Amniotic stem cell (primary cell): Measurements from ENCODE around the gene LDHD.
"Not testable (repeated sequence)": the region's sequence is repeated elsewhere in the genome, so short reads cannot be mapped to it uniquely, and the experiment has no call there.

Source experiments
- DNase-seq: peaks from one replicate; lab custom pipeline; 2025; lab: John Stamatoyannopoulos, UW

LDHD gene

GRCh38 chr16:75116081-75116910 is at the start of gene LDHD:
LDHD (minus strand) TSS chr16:75116780; CDS start chr16:75116720, 60 bp downstream.
- no peak for DNase-seq

DNA sequence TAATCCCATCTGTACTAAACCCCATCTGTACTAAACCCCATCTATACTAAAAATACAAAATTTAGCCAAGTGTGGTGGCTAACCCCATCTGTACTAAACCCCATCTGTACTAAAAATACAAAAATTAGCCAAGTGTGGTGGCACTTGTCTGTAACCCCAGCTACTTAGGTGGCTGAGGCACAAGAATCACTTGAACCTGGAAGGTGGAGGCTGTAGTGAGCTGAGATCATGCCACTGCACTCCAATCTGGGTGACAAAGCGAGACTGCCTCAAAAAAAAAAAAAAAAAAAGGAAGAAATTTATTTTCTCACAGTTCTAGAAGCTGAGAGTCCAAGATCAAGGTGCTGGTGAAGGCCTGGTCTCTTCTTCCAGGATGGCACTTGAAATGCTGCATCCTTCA is 43.8 kb upstream of the LDHD start:
- no peak for DNase-seq

DNA sequence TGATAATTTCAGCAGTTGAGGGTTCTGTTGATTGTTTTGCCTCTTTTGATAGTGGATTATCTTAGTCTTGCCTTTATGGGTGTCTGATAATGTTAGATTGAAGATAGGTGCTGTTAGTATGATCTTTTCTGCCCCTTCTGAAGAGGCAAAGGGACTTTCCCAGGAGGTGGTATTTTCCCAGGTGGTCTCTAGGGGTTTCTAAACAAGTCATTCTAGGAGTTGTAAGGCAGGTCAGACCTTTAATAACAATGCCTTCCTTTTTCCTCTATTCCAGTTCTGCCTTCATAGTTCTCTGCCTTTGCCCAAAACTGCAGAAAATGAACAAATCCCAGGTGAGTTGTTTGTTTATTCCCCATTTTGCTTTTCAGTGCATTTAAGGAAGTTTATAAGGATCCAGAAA is 36.1 kb upstream of the LDHD start:
- no peak for DNase-seq

DNA sequence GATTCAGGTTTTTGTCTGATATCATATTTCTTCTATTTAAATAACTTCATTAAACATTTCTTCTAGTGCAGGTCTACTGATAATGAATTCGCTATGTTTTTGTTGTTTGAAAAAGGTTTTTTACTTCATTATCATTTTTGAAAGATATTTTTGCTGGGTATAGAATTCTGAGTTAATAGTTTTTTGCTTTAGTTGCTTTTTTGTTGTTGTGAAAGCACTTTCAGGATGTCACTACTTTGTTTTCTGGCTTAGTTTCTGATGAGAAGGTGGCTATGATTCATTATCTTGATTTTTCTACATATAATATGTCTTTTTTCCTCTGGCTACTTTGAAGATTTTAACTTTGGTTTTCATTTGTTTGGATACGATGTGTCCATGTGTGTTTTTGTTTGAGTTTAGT is 35.2 kb upstream of the LDHD start:
- DNase-seq, result no peak

GRCh38 chr16:75148311-75149195 is 32.0 kb upstream of the LDHD start, which contains the start of gene ZFP1:
ZFP1 (plus strand) TSS chr16:75148524; CDS start chr16:75152952, 4,428 bp downstream.
- peak; percentile 84 for DNase-seq

DNA sequence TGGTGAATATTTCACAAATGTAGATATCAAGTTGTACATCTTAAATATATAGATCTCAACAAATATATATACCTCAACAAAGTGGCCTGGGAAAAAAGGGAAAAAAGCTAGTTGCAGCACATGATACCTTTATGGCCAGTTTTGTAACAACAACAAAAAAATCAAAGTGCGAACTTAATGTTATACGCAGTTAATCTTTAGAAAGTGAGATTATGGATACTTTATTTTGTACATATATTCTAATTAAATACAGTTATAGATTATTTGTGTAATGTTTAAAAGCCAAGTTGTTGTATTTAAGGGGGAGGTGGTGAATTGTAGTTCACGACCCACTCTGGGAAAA is 31.4 kb upstream of the LDHD start:
- DNase-seq, result no peak

DNA sequence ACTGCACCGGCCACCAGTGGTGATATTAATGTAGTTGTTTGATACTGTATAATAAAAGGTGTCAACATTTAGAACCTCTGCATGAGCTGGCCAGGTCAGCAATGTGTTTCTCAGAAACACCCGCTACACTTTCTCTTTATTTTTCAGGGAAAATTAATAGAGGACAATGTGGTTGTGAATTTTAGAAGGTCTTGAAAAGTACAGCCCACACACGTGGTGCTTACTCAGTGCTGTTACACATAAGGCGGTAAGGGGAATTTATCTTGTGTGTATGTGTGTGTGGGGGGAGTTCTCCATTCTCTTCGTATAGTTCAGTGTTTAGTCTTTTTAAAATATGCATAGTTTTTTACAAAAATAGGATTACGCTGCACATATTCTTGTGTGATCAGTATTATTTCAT is 27.4 kb upstream of the LDHD start:
- DNase-seq, result no peak

GRCh38 chr16:75139498-75139897 is 22.9 kb upstream of the LDHD start:
- DNase-seq, result no peak

DNA sequence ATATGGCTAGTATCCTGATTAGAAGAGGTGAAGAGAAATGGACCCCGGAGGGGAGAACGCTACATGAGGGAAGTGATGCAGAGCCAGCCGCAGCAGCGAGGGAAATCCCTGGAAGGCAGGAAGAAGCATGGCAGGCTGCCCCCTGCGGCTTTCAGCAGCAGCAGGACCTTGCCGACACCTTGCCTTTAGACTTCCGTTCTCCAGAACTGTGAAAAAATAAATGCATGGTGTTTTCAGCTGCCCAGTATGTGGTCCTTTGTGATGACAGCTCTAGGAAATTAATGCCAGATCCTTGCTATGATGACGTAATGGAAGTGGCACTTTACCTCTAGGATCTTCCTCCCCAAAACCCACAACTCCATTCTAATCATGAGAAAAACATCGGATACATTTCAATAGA is 22.1 kb upstream of the LDHD start:
- no peak for DNase-seq

DNA sequence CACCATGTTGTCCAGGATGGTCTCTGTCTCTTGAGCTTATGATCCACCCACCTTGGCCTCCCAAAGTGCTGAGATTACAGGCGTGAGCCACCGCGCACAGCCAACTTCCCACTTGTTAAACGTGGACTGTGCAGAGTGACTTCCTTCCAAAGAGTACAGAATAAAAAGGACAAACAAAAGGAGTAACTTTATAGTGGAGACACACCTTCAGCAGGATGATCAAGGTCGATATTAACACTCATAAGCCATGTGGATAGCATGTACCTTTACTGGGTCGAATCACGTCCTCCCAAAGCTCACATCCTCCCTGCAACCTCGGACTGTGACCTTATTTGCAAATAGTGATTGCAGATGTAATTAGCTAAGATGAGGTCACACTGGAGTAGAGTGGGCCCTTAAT is 21.7 kb upstream of the LDHD start:
- DNase-seq, result no peak

DNA sequence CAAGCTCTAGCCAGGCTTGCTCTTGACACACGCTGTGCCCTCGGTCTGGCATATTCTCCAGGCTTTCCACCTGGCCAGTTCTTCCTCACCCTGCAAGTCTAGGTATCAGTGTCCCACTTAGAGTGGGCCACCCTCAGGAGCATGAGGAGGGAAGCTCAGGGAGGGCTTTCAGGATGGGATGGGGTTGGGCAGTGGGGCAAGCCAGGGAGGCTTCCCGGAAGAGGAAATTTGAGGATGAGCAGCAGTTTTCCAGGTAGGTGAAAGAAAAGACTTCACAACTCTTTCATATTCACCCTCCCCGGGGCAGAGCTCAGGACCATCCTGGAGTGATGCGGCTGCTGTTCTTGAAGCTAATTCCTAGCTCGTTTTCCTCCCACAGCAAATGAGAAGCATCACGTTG is 14.5 kb upstream of the LDHD start:
- no peak for DNase-seq

- no peak for DNase-seq
Observed at GRCh38 chr16:75130150-75130771, 13.7 kb upstream of the LDHD start.

DNA sequence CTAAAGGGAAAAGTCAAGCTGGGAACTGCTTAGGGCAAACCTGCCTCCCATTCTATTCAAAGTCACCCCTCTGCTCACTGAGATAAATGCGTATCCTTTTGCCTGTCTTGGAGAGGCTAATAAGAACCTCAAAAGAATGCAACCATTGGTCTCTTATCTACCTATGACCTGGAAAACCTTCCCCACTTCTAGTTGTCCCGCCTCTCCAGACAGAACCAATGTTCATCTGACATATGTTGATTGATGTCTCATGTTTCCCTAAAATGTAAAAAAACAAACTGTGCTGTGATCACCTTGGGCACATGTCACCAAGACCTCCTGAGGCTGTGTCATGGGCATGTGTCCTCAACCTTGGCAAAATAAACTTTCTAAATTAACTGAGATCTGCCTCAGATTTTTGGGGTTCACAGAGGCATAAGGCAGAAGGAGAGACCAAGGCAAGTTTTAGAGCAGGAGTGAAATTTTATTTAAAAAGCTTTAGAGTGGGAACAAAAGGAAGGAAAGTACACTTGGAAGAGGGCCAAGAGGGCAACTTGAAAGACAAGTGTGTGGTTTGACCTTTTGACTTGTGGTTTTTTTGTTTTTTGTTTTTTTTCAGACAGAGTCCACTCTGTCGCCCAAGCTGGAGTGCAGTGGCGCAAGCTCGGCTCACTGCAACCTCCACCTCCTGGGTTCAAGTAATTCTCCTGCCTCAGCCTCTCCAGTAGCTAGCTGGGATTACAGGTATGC is 13.0 kb upstream of the LDHD start:
- DNase-seq, result not testable (repeated sequence)

- no peak for DNase-seq
Observed at GRCh38 chr16:75127713-75128415, 11.3 kb upstream of the LDHD start.

DNA sequence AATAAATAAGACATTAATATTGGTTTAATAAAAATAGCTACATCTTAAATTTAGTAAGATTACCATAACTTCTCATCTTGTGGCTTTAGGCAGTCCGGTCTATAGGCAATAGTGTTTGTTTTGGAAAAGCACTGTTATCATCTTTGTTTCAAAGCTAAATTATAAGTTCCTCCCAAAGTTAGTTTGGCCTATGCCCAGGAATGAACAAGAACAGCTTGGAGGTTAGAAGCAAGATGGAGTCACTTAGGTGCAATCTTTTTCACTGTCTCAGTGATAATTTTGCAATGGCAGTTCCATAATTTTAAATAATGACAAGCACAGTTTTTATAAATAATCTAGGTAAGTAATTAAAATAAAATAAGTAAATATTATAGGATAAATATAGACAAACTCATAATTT is 6.0 kb upstream of the LDHD start:
- DNase-seq, result no peak

DNA sequence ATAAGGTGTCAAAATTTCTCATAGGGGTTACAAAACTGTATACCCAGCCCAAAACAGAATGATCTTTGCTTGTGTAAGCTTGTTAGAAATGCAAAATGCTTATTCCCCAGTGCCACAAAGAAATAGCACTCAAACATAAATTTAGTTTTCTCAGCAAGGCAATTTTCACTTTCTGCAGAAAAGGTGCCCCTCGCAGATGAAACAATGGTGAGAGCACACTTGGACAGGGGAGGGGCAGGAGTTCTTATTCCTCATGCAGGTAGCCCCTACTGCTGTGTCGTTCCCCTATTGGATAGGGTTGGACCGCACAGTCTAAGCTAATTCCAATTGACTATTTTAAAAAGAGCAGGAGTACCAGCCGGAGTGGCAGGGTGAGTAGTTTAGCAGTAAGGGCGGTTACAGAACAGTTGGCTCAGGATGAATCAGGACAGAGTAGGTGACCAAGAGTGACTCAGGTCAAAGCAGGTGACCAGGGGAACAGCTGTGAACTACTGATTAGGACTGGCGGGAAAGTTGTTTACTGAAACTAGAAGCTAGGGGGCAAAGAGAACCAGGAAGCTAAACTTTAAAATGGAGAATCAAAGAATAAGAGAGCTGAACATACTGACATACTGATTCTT is 5.5 kb upstream of the LDHD start:
- no peak for DNase-seq

DNA sequence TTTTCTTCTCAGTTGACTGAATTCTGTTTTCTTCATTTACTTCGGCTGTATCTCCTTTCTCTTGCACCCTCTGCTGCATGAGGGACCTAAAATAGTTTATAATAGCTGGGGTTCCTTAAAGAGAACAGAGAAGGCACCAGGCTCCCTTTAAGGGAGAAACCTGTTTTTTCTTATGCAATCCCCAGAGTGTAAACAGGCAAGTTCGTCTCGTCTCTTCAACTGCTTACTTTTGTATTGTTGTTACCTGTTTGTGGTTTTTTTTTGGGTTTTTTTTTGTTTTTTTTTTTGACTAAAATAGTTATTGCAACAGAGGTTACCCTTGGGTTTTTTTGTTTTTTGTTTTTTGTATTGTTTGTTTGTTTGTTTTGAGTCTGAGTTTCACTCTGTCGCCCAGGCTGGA is 3.7 kb upstream of the LDHD start:
- DNase-seq, result no peak

DNA sequence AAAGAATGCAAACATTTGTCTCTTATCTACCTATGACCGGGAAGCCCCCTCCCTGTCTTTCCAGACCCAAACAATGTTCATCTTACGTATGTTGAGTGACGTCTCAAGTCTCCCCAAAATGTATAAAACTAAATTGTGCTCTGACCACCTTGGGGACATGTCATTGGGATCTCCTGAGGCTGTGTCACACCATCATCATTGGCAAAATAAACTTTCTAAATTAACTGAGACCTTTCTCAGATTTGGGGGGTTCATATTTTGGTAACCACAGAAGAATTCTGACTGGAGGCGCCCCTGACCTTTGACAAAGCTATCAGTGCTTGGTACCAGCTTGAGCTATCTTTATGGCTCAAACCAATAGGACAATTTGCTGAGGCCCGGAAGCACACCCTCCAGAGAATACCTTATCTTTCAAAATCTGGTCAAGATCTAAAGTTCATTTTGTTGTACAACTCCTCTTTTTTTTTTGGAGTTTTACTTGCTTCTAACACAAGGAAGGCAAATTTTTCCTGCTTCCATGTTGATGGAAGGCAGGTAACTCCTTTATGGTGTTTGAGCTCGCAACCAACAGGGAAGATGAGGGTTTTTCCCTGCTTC is 2.5 kb upstream of the LDHD start:
- DNase-seq, result no peak

GRCh38 chr16:75116911-75117245 is 298 bp upstream of the LDHD start:
- no peak for DNase-seq

DNA sequence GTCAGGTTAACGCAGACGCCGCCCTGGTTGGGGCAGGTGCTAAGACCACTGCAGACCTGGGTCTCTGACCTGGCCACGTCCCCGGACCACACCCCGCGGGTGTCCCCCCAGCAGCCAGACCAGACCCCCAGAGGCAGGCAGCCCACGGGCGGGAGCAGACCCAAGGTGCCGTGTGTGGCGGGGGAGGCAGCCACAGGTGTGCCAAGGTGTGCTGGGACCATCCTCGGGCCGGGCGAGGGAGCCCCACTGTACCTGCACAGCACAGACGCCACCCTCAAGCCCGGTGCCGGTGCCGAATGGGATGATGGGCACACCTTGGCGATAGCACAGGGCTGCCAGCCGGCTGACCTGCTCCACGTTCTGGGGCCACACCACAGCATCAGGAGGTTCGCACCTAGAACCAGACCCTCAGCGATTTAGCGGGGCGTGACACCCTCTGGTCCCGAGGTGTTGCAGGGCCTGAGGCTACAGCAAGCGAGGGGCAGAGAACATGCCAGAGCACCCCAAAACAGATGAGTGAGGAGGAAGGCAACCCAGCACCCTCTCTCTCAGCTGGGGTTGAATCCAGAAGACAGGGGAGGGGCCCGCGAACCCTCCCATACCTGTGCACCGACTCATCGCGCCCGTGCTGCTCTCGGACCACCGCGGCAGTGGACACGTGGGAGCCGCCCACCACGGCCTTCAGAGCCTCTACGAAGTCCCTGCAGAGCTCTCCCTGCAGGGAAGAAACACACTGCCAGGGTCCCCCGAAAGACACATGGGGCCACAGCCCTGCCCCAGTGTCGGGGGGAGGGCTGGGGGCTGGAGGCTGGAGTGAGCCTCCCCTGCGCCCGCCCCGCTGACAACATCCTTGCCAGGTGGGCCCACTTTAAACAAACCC is 1.4 kb downstream of the LDHD start:
- DNase-seq, result no peak
